HepG2 (cell line): Measurements from ENCODE around the gene SGPL1. TPM values are rescaled to one million over a fixed set of nuclear protein-coding genes. Genes with fewer than 3 reads are reported as not detected.

Experiments used
- CENPX ChIP-seq: sonication (generic); formaldehyde crosslinking; IDR thresholded peaks from 2 replicates; pipeline ENCODE4 v1.9.0; 2021; ENCODE audit warnings: mild to moderate bottlenecking, missing genetic modification reagents, moderate library complexity
- DNMT1 ChIP-seq: sonication (generic); formaldehyde crosslinking; IDR thresholded peaks from 2 replicates; pipeline ENCODE4 v1.5.1; 2020; ENCODE audit warnings: mild to moderate bottlenecking, missing genetic modification reagents
- HMGXB4 ChIP-seq, 2 experiments: sonication (generic) in 1 of 2; formaldehyde crosslinking in 1 of 2; IDR thresholded peaks; 2 replicates each; pipeline versions ENCODE4 v1.4.0 to v1.6.1; 2018 to 2020; ENCODE audit warnings: missing genetic modification reagents in 2 of 2, borderline replicate concordance in 1 of 2, low read depth in 1 of 2, mild to moderate bottlenecking in 1 of 2, missing biosample characterization in 1 of 2
- MBD4 ChIP-seq: IDR thresholded peaks from 2 replicates; pipeline ENCODE4 v1.6.1; 2012; ENCODE audit warnings: low read length, inconsistent platforms, borderline replicate concordance
- MED1 ChIP-seq: sonication (generic); formaldehyde crosslinking; IDR thresholded peaks from 2 replicates; pipeline ENCODE4 v1.4.0; 2020; ENCODE audit warnings: missing genetic modification reagents
- NFIB ChIP-seq: sonication (generic); formaldehyde crosslinking; IDR thresholded peaks from 2 replicates; pipeline ENCODE4 v1.9.0; 2021; ENCODE audit warnings: missing genetic modification reagents, mild to moderate bottlenecking, borderline replicate concordance
- PHF21A ChIP-seq: sonication (generic); formaldehyde crosslinking; IDR thresholded peaks from 2 replicates; pipeline ENCODE4 v1.5.0; 2020; ENCODE audit warnings: mild to moderate bottlenecking, missing genetic modification reagents
- THAP11 ChIP-seq: IDR thresholded peaks from 2 replicates; pipeline ENCODE4 v1.6.1; 2016; ENCODE audit warnings: missing biosample characterization, missing genetic modification reagents
- U2AF2 ChIP-seq: fragments of 200-400 bp; formaldehyde crosslinking; IDR thresholded peaks from 2 replicates; pipeline ENCODE4 v1.6.1; 2017; ENCODE audit warnings: low read depth, mild to moderate bottlenecking, low read length
- YY1 ChIP-seq: IDR thresholded peaks from 2 replicates; pipeline ENCODE4 v1.6.1; 2011; ENCODE audit warnings: low read length, low read depth, moderate library complexity, mild to moderate bottlenecking; ENCODE audit not compliant: insufficient read depth, insufficient replicate concordance
- ZBTB20 ChIP-seq: sonication (generic); formaldehyde crosslinking; IDR thresholded peaks from 2 replicates; pipeline ENCODE4 v1.8.1; 2023; ENCODE audit warnings: missing genetic modification reagents, low read depth, mild to moderate bottlenecking, borderline replicate concordance
- ZBTB3 ChIP-seq: sonication (generic); formaldehyde crosslinking; IDR thresholded peaks from 2 replicates; pipeline ENCODE4 v1.4.0; 2020; ENCODE audit warnings: low read depth, mild to moderate bottlenecking, moderate library complexity, missing genetic modification reagents, borderline replicate concordance
- ZFP1 ChIP-seq: IDR thresholded peaks from 2 replicates; pipeline ENCODE4 v1.6.1; 2016
- ZKSCAN1 ChIP-seq: fragments of 150-350 bp; IDR thresholded peaks from 2 replicates; pipeline ENCODE4 v1.6.1; 2014; ENCODE audit warnings: low read length
- ZNF20 ChIP-seq: sonication (generic); formaldehyde crosslinking; IDR thresholded peaks from 2 replicates; pipeline ENCODE4 v1.4.0; 2020; ENCODE audit warnings: mild to moderate bottlenecking, moderate library complexity, missing genetic modification reagents
- ZNF451 ChIP-seq: sonication (generic); formaldehyde crosslinking; IDR thresholded peaks from 2 replicates; pipeline ENCODE4 v1.5.0; 2020; ENCODE audit warnings: mild to moderate bottlenecking, missing genetic modification reagents
- ZNF768 ChIP-seq: sonication (generic); formaldehyde crosslinking; IDR thresholded peaks from 2 replicates; pipeline ENCODE4 v1.4.0; 2020; ENCODE audit warnings: missing genetic modification reagents
- ZNF800 ChIP-seq: sonication (generic); formaldehyde crosslinking; IDR thresholded peaks from 2 replicates; pipeline ENCODE4 v1.4.0; 2020; ENCODE audit warnings: missing genetic modification reagents
- polyA plus RNA-seq, 8 experiments: library from polyadenylated mRNA; depleted of rRNA in 3 of 8; stranded (reverse) in 7 of 8; unstranded in 1 of 8; fragments of >200 nt; fragmentation: Illumina TruSeq in 4 of 8; extraction: Trizol in 4 of 8; gene quantifications; 2 replicates each; pipeline versions ENCODE4 v1.2.1 to v1.2.3, GENCODE V29; 2011 to 2016; ENCODE audit warnings: low read depth in 4 of 8, missing spikeins in 1 of 8, mixed read lengths in 1 of 8; ENCODE audit not compliant: insufficient read depth in 1 of 8
- total RNA-seq, 5 experiments: library from RNA; depleted of rRNA; stranded (reverse); fragments of >200 nt; fragmentation: Illumina TruSeq; extraction: Trizol; gene quantifications; 2 replicates each; pipeline ENCODE4 v1.2.3, GENCODE V29; 2016; ENCODE audit warnings: low read depth in 1 of 5
- TF ChIP-seq, protein P1 (sequence below): sonication (generic); formaldehyde crosslinking; IDR thresholded peaks from 2 replicates; pipeline ENCODE4 v1.8.0; 2022; ENCODE audit warnings: low read depth, missing genetic modification reagents
- TF ChIP-seq, protein P2 (sequence below): sonication (generic); formaldehyde crosslinking; IDR thresholded peaks from 2 replicates; pipeline ENCODE4 v1.4.0; 2020; ENCODE audit warnings: missing genetic modification reagents, borderline replicate concordance
- TF ChIP-seq, protein P3 (sequence below): sonication (generic); formaldehyde crosslinking; IDR thresholded peaks from 2 replicates; pipeline ENCODE4 v1.8.0; 2022; ENCODE audit warnings: mild to moderate bottlenecking, missing genetic modification reagents; ENCODE audit not compliant: insufficient replicate concordance

Gene SGPL1
- total and polyA plus RNA-seq, 2 of the 13 experiments (the other 11 are each of a cell fraction or from before 2014, with no cell fraction given) = 17.6 to 25.0 TPM

- TF ChIP-seq ZNF800 (no peak), NFIB (CRISPR knock-in tag) (no peak), HMGXB4 (CRISPR knock-in tag; IDR thresholded peaks at IDR 0.05; ENCODE audit: borderline replicate concordance in 1 of 2, low read depth in 1 of 2) (peak in 1 of 2 experiments; percentile 76; a peak in 1 of 4 replicates), MBD4 (no peak), ZNF20 (CRISPR knock-in tag) (no peak), DNMT1 (CRISPR knock-in tag) (no peak), THAP11 (CRISPR knock-in tag) (peak; percentile 26; the same call in 1 of the 2 replicates), YY1 (peak; percentile 84), ZNF768 (CRISPR knock-in tag) (peak; percentile 43), ZNF451 (CRISPR knock-in tag) (peak; percentile 38; the same call in 1 of the 2 replicates), MED1 (CRISPR knock-in tag) (peak; percentile 35; the same call in 1 of the 2 replicates), ZKSCAN1 (no peak), PHF21A (CRISPR knock-in tag) (0 out of 2 replicates have a peak, but pooled peaks have one; percentile 9), U2AF2 (no peak), ZBTB20 (no peak), CENPX (no peak), ZBTB3 (CRISPR knock-in tag) (no peak), ZFP1 (CRISPR knock-in tag) (no peak)
- TF ChIP-seq, protein P1, sequence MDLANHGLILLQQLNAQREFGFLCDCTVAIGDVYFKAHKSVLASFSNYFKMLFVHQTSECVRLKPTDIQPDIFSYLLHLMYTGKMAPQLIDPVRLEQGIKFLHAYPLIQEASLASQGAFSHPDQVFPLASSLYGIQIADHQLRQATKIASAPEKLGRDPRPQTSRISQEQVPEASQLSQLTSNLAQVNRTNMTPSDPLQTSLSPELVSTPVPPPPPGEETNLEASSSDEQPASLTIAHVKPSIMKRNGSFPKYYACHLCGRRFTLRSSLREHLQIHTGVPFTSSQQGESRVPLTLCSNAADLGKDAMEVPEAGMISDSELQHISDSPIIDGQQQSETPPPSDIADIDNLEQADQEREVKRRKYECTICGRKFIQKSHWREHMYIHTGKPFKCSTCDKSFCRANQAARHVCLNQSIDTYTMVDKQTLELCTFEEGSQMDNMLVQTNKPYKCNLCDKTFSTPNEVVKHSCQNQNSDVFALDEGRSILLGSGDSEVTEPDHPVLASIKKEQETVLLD (CRISPR knock-in tag) = peak; percentile 88
- TF ChIP-seq, protein P2, sequence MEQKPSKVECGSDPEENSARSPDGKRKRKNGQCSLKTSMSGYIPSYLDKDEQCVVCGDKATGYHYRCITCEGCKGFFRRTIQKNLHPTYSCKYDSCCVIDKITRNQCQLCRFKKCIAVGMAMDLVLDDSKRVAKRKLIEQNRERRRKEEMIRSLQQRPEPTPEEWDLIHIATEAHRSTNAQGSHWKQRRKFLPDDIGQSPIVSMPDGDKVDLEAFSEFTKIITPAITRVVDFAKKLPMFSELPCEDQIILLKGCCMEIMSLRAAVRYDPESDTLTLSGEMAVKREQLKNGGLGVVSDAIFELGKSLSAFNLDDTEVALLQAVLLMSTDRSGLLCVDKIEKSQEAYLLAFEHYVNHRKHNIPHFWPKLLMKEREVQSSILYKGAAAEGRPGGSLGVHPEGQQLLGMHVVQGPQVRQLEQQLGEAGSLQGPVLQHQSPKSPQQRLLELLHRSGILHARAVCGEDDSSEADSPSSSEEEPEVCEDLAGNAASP (CRISPR knock-in tag) = no peak
- TF ChIP-seq, protein P3, sequence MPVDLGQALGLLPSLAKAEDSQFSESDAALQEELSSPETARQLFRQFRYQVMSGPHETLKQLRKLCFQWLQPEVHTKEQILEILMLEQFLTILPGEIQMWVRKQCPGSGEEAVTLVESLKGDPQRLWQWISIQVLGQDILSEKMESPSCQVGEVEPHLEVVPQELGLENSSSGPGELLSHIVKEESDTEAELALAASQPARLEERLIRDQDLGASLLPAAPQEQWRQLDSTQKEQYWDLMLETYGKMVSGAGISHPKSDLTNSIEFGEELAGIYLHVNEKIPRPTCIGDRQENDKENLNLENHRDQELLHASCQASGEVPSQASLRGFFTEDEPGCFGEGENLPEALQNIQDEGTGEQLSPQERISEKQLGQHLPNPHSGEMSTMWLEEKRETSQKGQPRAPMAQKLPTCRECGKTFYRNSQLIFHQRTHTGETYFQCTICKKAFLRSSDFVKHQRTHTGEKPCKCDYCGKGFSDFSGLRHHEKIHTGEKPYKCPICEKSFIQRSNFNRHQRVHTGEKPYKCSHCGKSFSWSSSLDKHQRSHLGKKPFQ (CRISPR knock-in tag) = no peak
Observed at GRCh38 chr10:70815504-70816219, at the start of gene SGPL1 (continued).
